GM10266 (cell line): ENCODE results near the gene DLG2.

Source experiments
- DNase-seq: peaks from one replicate; pipeline ENCODE4 v3.0.0; 2012; ENCODE audit errors: extremely low spot score
- CTCF ChIP-seq: IDR thresholded peaks from 2 replicates; pipeline ENCODE4 v1.5.1; 2012; ENCODE audit warnings: mild to moderate bottlenecking, low read depth; ENCODE audit not compliant: control insufficient read depth, insufficient read depth; ENCODE audit errors: missing control alignments

The DLG2 gene

GRCh38 chr11:84503503-84503902 is 1123.6 kb downstream of the DLG2 start:
- TF ChIP-seq CTCF = no peak

GRCh38 chr11:84501750-84502149 is 1125.4 kb downstream of the DLG2 start:
- DNase-seq = no peak
- no peak for TF ChIP-seq CTCF

More at GRCh38 chr11:84503503-84503902, 1123.6 kb downstream of the DLG2 start:
- DNase-seq = no peak

- no peak for DNase-seq
- TF ChIP-seq CTCF = no peak
Observed at GRCh38 chr11:84497981-84498411, 1129.1 kb downstream of the DLG2 start.

- DNase-seq = no peak
- TF ChIP-seq CTCF = no peak
Observed at GRCh38 chr11:84497181-84497580, 1130.0 kb downstream of the DLG2 start.

- no peak for DNase-seq
- TF ChIP-seq CTCF = no peak
Observed at GRCh38 chr11:84496122-84496521, 1131.0 kb downstream of the DLG2 start.

- TF ChIP-seq CTCF = no peak
- no peak for DNase-seq
Observed at GRCh38 chr11:84480131-84480530, 1147.0 kb downstream of the DLG2 start.

GRCh38 chr11:84476581-84476980 is 1150.6 kb downstream of the DLG2 start:
- DNase-seq = no peak
- no peak for TF ChIP-seq CTCF
